Epithelial cell of proximal tubule (primary cell): ENCODE results near the gene SUSD1. TPM values are rescaled to one million over a fixed set of nuclear protein-coding genes. Genes with fewer than 3 reads are reported as not detected.
A peak's percentile ranks its signal among the peaks of the same experiment; 100 is the strongest.

Experiments
- DNase-seq: peaks from one replicate; pipeline ENCODE4 v3.0.0-alpha.2; 2011; ENCODE audit warnings: low read depth
- H3K4me3 ChIP-seq: 2 replicates; pipeline ENCODE4 v1.5.1; 2011; ENCODE audit warnings: low read depth, mild to moderate bottlenecking, low read length
- CTCF ChIP-seq: conservative IDR thresholded peaks from 2 replicates; pipeline ENCODE4 v1.5.1; 2012; ENCODE audit warnings: low read depth, mild to moderate bottlenecking, low read length
- total RNA-seq: library from RNA; depleted of rRNA; stranded (reverse); fragments of >200 nt; gene quantifications from 2 replicates; pipeline ENCODE4 v1.2.3, GENCODE V29; 2015

SUSD1 gene
- total RNA-seq, 1 donor from 2014 or later, result 37.4 TPM

DNA sequence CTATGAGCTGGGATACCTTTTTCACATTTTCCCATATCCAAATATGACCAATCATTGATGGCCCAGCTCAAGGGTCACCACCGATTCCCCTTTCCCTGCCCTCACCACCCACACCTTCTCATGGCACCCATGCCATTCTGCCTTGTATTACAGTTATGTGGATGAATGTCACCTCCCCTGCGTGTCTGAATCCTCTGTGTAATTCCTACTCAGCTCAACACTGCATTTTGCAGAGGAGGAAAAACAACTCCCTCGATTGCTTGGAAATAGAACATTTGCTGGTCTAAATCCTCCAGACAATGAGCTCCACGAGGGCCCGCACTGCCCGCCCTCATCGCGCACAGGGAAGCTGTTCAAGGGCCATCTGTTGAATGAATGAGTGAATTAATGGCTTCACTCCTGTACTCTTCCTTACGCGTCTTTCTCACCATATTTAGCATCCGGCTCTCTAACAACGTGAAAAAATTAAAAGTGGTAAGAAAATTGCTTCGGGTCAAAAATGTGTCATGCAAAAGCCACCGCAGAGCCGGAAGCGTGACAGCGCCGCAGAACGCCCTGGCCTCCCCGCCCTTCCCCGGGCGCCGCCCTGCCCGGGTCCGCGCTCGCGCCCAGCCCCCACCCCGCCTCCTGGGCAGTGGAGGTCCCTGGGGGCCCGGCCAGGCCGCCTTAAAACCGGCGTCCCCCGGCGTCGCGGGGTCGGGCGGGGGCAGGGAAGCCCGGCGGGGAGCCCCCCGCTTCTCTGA is 704 bp downstream of the SUSD1 start:
- H3K4me3 ChIP-seq, result peak overlapping the region; percentile 62
- DNase-seq, result no peak
- no peak for TF ChIP-seq CTCF

DNA sequence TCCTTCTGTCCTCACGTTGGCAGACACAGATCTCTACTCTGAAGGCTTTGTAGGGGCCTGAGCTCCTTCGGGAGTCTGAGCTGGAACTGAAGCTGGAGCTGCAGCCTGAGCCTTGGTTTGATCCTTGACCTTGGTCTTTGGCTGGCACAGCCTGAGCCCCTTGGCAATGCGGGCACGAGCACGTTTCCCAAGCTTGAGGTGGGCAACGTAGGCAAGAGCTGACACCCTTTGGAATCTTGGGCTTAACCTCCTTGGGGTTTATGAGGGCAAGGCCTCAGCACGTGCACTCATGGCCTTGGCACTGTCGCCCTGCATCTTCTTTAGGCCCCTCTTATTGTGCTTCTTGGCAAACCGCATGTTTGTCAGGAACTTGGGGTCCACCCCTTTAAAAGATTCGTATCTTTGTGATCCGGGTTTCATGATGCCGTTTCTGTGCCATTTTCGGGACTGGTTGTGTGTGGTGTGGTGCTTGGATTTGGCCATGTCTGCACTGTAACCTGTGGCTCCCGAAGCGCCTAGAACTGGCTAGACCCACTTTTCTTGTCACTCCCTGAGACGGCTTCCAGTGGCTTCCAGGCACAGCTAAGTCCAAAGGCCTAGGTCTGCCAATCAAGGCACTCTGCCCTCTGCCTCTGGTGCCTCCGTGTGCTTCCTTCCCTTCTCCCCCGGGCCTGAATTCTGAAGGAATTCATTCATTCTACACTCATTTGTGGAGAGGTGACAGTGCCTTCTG is 1.4 kb downstream of the SUSD1 start:
- peak overlapping the region; percentile 62 for H3K4me3 ChIP-seq
- no peak for DNase-seq
- no peak for TF ChIP-seq CTCF

DNA sequence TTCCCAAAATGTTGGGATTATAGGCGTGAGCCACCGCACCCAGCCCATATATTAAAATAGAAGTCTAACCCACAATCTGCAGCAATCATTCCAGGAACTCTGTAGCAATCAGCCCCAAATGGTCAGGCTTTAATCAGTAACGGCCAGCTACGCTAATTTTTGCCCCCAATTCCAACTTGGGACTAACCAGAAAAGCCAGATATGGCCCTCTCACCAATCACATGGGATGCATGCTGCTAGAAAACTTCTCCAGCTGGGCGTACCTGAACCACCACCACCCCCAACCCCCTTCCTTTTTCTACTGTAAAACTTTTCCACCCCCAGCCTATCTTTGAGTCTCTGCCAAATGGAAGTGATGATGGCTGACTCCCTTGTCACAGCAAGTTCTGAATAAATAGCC is 4.1 kb downstream of the SUSD1 start:
- H3K4me3 ChIP-seq, result no peak overlapping the region
- no peak for DNase-seq
- TF ChIP-seq CTCF, result no peak

- peak; percentile 44 for DNase-seq
- no peak overlapping the region for H3K4me3 ChIP-seq
- TF ChIP-seq CTCF, result no peak
These were observed 4.9 kb downstream of the SUSD1 start for GRCh38 chr9:112170235-112170634.

- no peak for TF ChIP-seq CTCF
- no peak for DNase-seq
- no peak overlapping the region for H3K4me3 ChIP-seq
These were observed 5.7 kb downstream of the SUSD1 start for GRCh38 chr9:112169368-112169767.

GRCh38 chr9:112168197-112168596 is 6.9 kb downstream of the SUSD1 start:
- no peak for TF ChIP-seq CTCF
- H3K4me3 ChIP-seq, result no peak overlapping the region
- DNase-seq, result no peak
